ENCODE measurements around the gene HSD11B2.

The HSD11B2 gene

DNA sequence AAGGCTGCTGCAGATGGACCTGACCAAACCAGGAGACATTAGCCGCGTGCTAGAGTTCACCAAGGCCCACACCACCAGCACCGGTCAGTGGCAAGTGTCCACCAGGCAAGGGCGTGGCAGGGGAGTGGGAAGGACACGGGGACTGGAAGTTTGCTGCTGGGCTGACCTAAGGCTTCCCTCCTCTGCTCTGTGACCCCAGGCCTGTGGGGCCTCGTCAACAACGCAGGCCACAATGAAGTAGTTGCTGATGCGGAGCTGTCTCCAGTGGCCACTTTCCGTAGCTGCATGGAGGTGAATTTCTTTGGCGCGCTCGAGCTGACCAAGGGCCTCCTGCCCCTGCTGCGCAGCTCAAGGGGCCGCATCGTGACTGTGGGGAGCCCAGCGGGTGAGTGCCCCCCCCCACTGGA, 4.8 kb downstream of the HSD11B2 start:
- DNase-seq (ENCODE audit: low spot score): no peak

DNA sequence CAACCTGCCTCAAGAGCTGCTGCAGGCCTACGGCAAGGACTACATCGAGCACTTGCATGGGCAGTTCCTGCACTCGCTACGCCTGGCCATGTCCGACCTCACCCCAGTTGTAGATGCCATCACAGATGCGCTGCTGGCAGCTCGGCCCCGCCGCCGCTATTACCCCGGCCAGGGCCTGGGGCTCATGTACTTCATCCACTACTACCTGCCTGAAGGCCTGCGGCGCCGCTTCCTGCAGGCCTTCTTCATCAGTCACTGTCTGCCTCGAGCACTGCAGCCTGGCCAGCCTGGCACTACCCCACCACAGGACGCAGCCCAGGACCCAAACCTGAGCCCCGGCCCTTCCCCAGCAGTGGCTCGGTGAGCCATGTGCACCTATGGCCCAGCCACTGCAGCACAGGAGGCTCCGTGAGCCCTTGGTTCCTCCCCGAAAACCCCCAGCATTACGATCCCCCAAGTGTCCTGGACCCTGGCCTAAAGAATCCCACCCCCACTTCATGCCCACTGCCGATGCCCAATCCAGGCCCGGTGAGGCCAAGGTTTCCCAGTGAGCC, 5.8 kb downstream of the HSD11B2 start:
- no peak for DNase-seq (ENCODE audit: low spot score)

DNA sequence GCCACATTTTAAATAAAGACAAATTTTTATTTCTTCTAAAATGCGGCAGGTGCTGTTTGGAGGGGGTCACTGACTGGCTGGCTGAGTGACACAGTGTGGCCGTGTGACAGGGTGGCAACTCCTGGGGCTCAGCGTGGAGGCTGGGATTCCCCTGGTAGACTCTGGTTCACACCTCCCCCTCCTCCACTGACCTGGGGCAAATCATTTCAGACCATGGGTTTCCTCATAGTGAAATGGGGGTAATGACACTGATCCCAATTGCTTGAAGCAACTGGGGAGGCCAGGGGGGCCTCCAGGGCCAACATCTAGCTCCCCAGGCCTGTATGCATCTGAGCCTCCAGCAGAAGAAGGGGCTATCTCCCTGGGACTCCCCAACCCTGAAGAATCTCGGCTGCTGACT, 6.6 kb downstream of the HSD11B2 start:
- no peak for DNase-seq (ENCODE audit: low spot score)

DNA sequence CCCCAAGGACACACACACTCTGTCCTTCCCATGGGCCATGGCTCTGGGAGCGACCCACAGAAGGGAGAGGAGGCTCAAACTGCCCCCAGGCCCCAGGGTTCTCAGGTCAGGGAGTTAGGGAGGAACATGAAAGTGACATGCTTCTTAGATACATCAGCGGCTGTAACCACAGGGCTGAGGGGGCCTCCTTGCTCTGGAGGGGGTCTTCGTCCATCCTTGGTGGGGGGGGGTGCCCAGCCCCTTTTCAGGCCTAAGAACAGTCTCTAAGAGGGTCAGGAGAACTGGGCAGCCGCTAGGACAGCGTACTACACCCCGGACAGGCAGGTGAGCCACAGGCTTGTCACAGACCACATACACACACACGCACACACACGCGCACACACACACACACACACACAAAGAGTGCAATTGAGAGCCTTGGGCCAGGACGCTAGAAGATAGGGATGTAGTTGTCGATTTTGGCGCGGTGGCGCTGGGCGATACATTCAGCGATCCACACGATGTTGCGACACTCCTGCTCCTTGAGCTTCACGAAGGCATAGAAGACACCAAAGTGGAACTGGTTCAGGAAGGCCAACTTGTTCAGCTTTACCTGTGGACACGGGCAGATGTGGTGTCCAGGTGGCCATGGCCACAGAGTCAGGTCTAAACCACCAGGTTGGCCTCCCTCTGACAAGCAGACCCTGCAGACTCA, 7.3 kb downstream of the HSD11B2 start:
- no peak for DNase-seq (ENCODE audit: low spot score)

DNA sequence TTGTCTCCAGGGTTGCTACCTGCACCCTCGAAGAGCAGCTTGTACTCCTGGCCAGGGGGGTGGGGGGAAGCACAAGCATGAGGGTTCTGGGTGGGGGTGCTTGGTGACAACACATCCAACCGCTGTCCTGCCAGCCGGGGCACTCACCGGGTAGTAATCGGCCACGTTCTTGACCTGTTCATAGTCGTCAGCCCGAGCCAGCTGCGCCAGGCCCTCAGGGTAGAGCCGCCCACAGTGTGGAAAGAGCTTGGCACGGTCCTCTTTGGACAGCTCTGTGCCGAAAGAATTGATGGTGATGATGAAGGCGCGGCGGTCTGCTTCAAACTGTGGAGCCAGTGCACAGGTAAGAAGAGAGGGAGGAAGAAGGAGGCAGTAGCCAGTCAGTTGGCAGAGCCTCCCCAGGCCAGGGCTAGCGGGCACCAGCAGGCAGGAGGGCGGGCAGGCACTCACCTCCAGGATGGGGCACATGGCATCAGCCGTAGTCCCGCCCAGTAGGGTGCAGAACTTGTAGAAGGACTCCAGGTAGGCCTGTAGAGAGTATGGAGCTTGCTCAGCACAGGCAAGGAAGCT, 8.0 kb downstream of the HSD11B2 start:
- DNase-seq (ENCODE audit: low spot score): no peak

DNA sequence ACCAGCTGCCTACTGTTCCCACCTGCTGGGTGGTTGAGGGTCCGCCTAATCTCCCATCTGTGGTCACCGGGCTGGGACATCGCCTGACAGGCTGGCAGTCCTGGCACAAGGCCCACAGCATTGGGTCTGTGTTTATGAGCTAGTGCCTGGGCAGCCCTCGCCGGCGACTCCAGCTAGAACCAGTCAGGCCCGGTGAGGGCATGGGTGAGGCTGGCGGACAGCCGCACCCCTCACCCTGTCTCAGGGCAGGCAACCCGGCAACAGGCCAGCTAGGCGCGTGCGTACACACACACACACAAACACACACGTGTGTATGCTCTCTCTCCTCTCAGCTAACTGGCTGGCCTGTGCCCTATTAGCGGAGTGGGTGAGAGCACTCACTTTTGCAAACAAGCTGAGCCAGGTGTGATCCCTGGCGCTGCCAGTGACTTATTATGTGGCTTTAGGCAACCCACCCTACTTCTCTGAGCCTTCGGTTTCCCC, 10.4 kb downstream of the HSD11B2 start:
- DNase-seq (ENCODE audit: low spot score): no peak

DNA sequence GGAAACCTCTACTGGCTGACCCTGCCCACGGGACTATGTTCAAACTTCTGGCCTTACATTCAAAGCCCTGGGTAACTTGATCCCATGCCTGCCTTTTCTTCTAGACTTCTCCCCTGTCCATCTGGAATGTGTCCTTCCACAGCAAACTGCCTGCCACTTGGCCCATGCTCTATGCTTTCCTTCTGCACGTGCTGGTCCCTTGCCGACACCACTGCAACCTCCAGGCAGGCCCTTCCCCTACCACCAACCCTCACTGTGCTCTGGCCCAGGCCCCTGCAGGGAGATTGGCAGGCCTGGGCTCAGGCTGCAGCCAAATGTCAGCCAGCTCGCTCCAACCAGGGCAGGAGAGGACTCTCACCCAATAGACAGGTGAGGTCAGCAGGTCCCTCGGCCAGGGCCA, 11.0 kb downstream of the HSD11B2 start:
- DNase-seq (ENCODE audit: low spot score): no peak

DNA sequence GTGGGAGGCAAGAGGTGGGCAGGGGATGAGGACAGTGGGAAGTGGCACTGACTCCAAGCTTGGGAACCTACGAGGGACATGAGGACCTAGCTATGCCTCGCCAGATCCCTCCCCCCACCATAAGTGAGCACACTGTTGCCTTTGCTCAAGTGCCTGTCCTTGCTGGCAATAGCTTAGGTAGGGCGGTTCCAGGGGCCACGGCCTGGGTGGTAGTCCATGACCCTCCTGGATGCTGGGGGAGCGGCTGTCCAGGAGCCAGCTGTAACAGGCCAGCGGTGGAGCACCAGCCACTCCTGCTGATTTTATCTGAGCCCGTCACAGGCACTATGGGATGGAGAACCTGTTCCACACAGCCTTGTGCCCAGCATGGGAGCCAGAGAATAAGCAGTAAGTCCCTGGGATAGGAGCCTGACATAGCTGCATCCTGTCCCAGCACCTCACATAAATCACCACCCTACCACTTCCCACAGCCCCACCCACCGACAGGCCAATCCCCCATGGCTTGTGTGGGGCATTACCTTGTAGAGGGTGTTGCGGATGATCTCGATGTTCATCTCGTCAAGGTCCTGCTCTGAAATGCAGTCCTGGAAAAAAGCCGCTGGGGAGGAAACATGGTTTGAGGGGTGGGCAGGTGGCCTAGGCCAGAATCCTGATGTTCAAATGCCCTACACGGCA, 11.8 kb downstream of the HSD11B2 start:
- no peak for DNase-seq (ENCODE audit: low spot score)

DNA sequence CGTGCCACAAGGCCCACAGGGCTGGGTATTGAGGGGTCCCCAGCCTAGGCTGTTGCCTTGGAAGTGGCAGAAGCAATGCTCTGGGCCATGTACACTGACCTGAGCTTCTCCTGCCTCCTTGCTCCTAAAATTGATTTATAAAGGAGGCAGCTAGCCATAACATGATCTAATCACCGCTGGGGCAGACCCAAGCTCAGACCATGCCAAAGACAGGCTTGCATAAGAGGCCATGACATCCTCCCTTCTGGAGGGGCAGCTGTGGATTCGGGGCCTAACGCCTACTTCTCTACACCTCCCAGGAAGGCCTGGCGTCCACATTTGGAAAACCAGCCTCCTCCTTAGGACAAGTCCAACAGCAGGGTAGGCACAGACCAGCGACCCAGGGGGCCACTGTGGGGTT, 12.3 kb downstream of the HSD11B2 start:
- DNase-seq (ENCODE audit: low spot score): peak; percentile 88

DNA sequence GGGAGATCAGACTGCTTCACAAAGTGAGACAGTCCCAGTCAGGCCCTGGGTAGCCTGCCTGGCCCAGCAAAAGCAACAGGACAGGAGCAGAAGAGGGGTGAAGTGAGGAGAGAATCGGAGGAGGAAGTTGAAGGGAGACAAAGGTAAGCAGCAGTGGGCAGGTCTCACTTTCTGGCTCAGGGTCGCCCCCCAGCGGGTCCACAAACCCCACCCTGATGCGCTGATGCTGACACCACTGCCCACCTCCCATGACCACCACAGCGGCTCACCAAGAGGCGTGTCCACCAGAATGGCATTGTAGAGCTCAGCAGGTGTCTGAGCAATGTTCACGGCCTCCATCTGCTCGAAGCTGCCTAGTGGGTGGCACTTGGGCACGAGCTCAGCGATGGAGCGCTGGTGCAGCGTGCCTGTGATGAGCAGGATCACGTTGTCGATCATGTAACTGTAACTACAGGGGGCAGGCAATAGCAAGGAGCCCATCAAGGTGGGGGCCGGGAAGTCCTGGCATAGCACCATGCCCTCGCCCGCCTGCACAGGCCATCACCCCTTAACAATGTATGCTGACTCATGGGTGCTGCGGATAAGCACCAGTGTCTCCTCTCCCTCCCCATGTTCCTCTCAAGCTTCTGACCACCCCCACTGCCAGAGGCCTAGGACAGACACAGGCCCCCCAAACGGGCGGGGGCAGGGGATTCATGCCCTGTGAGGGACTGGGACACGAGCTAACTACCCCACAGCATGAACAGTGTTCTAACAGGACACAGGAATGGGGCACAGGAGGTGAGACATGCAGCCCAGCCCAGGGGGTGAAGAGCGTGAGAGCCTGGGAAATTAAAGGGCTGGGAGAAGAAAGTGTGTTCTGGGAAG, 13.6 kb downstream of the HSD11B2 start:
- DNase-seq (ENCODE audit: low spot score): no peak

DNA sequence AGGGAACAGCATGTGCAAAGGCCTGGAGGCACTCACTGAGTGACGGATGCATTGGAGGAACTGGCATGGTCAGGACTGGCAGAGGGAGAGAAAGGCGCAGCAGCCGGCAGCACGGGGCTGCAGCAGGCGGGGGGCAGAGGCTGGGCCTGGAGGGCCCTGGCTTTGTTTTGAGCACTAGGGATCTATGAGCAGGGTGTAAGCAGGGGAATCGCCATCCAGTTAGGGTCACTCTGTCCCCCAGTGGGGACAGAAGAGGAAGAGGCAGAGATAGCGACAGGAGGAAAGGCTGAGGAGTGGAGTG, 14.2 kb downstream of the HSD11B2 start:
- no peak for DNase-seq (ENCODE audit: low spot score)

DNA sequence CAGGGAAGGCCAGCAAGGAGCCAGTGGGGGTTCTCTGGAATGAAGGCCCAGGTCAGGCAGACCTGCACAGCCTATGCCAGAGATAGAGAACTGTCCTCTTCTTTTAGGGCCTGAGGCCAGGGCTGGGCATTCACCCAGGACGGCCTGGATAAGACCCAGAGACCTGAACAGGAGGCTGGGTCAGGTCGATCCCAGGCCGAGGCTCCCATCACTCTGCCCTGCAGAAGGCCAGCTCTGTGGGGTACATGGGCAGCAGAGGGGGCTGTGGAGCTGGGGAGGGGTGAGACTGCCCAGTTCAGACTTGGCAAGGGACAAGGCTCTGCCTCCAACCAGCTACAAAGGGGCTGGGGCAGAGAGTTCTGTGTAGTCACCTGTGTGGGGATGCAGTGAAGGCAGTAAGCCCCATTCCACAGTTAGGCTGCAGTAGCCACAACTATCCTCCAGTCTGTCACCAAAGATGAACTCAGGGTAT, 14.6 kb downstream of the HSD11B2 start:
- no peak for DNase-seq (ENCODE audit: low spot score)

DNA sequence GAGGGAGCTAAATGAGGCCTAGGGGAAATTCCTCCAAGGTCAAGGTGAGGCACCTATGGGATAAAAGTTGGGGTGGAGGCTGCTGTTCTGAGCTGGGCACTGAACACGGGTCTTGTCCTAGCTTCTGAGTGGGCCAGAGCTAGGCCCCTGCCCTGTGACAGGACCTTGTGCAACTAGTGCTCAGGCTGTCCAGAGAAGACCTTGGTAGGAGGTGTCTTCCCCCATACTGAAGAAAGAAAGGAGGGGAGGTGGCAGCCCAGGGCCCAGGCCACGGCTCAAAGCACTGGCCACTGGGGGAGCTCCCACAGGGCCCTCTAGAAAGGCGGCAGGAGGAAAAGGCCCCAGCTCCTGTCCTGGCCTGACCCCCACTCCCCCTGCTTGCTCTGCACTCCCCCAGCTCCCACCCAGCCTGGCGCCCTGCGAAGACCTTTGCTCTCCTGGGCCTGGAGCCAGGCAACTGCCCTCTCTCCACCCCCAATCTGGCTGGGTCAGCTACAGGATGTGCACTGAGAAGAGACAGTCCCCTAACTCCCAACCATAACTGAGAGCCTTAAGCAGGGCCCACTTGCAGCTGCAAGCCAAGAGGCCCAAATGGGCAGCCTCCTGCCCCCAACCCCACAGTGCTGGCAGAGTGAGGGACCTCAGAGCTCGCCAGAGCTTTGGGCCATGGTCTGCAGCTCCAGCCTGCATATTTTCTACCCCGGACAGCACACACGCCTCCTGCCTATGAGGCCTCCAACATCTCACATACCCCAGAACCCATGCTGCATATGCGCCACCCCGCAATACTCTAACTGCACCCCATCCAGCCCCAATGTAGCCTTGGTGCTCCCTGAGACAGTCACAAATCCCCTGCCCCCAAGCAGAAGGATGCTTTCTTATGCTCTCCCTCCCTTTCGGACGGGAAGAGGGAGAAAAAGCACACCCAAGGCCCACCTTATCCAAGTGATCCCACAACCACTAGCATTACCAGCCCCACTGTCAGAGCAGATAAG, 15.3 kb downstream of the HSD11B2 start:
- no peak for DNase-seq (ENCODE audit: low spot score)

DNA sequence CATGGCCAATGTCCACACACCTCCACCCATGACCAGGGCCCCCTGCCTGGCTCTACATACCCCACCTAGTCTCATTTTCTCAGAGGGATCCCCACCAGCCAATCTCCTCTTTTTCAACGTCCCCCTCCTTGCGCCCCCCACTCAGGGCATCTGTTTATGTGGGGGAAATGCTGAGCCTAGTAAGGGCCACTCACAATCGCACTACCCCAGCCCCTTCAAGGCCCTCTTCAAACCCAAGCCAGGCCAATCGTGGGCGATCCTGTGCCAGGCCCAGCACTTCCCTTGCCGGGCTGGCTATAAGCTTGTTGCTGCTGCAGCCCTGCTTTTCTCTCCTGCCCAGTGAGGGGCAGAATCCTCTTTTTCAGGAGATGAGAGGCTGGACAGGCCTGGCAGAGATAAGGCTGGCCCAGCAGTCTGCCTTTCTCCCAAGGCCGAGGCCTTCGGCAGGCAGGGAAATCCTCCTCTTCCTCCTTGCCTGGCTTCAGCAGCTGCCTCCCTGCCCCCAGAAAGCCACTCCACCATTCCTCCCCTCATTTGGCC, 16.1 kb downstream of the HSD11B2 start:
- DNase-seq (ENCODE audit: low spot score): no peak

DNA sequence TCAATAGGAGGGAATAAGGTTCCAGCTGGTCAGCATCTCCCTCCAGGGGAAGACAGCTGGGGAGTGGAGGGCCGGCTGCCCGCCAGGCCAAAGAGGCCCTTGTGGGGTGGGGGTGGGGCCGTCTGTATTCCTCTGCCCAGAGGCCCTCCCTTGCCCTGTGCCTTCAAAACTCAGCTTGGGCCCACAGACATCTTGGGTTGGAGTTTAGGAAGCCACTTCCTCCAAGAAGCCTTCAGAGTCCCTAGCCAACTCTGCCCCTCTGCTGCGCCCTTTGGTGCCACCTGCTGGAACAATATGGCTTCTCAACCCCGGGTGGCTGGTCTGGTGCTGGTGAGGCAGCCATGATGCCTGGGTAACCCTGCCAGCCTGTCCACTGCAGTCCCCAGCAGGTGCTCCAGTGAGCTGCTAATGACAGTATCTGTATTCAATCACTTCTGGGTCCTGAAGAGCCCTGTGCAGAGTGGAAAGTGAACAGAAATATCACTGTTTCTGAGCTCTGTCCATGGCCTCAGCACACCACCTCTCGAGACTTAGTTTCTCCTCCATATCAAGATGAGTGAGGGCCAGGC, 16.7 kb downstream of the HSD11B2 start:
- peak; percentile 55 for DNase-seq (ENCODE audit: low spot score)

DNA sequence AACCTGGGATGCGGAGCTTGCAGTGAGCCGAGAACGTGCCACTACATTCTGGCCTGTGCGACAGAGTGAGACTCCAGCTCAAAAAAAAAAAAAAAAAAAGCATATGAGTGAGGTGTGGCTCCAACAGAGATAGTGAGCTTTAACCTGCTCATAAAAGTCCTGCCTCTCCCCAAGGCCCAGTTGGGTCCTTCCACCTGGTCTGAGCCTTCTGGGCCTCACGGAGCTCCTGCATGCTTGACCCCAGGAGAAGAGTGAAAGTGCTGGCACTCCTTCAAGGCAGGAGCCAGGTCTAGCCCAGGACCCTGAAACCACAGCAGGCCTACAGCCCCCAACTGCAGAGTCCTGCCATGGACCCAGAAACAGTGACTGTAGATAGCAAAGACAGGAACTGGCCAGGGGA, 17.7 kb downstream of the HSD11B2 start:
- no peak for DNase-seq (ENCODE audit: low spot score)

DNA sequence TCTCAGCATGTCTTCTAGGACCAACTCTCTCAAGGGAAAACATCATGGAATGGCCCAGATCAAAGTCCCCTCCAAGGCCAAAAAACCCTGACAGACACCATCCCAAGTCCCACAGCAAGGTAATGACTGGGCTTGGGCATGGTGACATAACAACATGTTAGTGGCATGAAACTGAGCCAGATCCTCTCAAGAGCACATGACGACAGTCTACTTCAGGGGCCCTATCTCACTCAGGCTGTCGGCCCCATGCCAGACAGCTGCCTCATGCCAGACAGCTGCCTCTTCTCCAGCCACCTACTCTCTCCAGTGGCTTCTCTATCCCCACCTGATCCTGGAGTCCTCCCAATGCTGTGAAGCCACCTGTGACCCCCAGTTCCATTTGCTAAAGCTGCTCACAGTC, 18.4 kb downstream of the HSD11B2 start:
- DNase-seq (ENCODE audit: low spot score): no peak

DNA sequence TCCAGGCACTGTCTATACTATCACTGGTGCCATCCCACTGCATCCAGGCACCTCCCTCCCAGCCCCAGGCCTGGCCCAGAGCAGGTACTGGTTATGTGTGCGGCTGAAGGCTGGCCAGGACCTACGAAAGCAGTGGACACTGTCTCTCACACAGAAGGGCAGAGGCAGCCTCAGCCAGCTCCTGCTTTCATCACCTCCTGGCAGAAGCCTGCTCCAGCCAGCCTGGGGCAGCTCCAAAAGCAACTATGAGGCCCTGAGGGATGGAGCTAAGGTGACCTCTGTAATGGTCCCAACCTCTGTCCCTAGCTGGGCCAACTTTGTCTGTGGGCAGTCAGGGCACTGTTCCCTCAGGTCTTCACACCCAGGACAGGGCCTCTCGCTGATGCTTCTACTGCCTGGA, 18.8 kb downstream of the HSD11B2 start:
- no peak for DNase-seq (ENCODE audit: low spot score)

DNA sequence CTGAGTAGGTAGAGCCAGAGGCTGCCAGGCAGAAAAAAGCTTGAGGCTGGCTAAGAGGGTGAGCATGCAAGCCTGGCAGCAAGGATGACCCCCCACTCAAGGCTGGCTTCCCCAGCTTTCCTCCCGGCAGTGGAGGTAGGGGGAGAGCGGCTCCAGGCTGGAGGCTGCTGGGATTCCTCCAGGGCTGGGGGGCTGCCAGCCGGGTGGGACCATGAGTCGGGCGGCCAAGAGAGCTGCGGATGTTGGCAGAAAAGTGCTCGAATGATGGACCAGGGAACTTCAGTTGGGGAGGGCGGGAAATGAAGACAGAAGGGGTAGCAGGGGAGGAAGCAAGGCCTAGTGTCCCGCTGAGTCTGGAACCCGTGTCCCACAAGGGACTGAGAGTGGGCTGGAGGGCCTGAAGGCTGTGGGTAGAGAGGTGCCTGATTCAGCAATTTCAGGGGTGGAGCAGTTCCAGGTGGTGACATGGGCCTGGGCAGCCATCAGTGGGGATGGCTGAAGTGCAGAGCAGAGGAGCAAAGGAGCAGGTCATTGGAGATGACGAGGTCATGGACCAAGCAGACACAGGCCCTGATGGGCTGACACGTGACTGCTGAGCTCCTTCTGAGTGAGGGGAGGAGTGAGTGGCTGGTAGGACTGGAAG, 20.3 kb downstream of the HSD11B2 start:
- DNase-seq (ENCODE audit: low spot score): no peak

All from GM03348 (cell line).